Dedifferentiated amniotic fluid mesenchymal stem cell (primary cell): Measurements from ENCODE around the gene RNF168.
"Not testable (repeated sequence)": the region's sequence is repeated elsewhere in the genome, so short reads cannot be mapped to it uniquely, and the experiment has no call there.

ENCODE experiments used
- DNase-seq: peaks from one replicate; pipeline ENCODE4 v3.0.0-alpha.2; 2016; ENCODE audit errors: extremely low spot score

The RNF168 gene

DNA sequence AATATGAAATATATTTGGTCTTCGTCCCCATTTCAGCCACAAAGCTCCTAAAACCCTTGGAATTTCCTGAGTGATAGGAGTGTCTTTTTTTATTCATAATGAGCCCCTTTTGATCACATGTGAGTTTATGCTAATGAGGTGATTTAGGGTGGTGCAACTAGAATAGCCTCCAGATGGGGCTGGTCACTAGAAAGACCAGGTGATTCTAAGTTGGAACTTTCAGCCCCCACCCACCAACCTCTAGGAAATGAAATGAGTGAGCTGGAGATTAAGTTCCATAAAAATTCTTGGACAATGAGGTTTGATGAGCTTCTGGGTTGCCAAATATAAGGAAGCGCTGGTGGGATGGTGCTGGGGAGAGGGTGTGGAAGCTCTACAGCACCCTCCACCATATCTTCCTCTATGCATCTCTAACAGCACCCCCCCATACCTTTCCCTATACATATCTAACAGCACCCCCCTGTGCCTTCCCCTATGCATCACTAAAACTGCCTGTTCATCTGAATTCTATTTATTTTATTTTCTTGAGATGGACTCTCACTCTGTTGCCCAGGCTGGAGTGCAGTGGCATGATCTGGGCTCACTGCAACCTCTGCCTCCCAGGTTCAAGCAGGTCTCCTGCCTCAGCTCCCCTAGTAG, 13.7 kb upstream of the RNF168 start:
- DNase-seq, result no peak

DNA sequence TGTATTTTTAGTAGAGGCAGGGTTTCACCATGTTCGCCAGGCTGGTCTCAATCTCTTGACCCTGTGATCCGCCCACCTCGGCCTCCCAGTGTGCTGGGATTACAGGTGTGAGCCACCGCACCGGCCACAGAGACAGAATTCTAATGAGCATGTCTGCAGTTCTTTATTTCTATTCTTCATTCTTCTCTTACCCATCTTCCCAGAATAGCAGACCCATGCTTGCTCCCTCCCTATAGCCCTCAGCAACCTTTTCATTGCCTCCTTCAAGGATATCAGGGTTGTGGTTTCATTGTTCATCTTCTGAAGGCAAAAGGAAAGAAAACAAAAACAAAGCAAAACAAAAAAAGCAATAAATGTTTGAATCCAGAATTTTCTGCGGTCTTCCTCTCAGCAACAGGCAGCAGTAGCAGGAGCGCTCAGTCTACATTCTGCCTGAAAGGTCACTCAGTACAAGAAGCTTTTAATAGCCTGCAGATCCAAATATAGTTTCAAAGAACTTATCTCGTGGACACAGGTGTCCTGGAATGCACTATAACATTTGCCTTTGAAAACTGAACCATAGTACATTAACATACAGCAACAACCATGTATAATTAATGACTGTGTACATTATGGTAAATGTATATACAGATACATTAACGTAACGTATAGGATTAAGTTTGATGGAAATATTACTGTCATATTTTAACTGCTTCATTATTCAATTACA, 11.5 kb upstream of the RNF168 start, which contains the start of gene SMCO1:
Gene SMCO1, minus strand, starts transcription at position 434 of the 709 bp plus-strand sequence. Its CDS starts 137 bp downstream, at position 297.
- no peak for DNase-seq

- no peak for DNase-seq
Measured at GRCh38 chr3:196514350-196514716, 10.8 kb upstream of the RNF168 start.

GRCh38 chr3:196513697-196514349, 10.3 kb upstream of the RNF168 start:
- no peak for DNase-seq

GRCh38 chr3:196511646-196512425, 8.3 kb upstream of the RNF168 start:
- DNase-seq, result not testable (repeated sequence)

- DNase-seq, result not testable (repeated sequence)
Measured at GRCh38 chr3:196511108-196511507, 7.5 kb upstream of the RNF168 start.

- no peak for DNase-seq
Measured at GRCh38 chr3:196506687-196507086, 3.1 kb upstream of the RNF168 start.

DNA sequence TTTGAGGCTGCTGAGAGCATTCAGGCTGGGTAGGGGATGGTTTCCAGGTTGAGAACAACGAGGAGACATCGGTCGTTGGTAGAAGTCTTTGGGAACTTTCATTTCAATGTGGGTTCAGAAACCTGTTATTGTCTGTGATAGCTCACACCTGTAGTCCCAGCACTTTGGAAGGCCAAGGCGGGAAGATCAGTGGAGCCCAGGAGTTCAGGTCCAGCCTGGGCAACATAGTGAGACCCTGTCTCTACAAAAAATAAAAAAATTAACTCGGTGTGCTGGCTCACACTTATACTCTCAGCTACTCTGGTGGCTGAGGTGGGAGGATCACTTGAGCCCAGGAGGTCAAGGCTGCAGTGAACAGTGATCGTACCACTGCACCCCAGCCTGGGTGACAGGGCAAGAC, 988 bp upstream of the RNF168 start:
- no peak for DNase-seq

- not testable (repeated sequence) for DNase-seq
Measured at GRCh38 chr3:196504077-196504398, 470 bp upstream of the RNF168 start.

DNA sequence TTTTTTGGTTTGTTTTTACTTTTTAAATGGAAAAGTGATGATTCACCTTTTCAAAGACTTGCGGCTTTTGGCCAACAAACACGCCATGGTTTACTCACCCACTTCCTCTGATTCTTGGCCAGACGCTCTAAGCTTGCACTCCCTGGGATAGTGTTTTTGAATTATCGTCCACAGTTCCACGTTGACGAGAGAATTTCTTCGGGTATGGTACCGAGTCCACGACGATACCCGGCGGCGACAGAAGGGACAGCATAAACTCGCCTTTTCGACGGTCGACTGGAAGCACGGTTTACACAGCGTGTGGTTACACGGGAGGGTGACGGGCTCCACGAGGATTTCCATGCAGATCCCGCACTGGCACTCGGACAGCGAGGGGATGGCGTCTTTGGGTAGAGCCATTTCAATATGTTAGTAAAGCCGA, 783 bp downstream of the RNF168 start:
- peak; percentile 81 for DNase-seq

GRCh38 chr3:196501316-196502044, 2.1 kb downstream of the RNF168 start:
- DNase-seq, result no peak

DNA sequence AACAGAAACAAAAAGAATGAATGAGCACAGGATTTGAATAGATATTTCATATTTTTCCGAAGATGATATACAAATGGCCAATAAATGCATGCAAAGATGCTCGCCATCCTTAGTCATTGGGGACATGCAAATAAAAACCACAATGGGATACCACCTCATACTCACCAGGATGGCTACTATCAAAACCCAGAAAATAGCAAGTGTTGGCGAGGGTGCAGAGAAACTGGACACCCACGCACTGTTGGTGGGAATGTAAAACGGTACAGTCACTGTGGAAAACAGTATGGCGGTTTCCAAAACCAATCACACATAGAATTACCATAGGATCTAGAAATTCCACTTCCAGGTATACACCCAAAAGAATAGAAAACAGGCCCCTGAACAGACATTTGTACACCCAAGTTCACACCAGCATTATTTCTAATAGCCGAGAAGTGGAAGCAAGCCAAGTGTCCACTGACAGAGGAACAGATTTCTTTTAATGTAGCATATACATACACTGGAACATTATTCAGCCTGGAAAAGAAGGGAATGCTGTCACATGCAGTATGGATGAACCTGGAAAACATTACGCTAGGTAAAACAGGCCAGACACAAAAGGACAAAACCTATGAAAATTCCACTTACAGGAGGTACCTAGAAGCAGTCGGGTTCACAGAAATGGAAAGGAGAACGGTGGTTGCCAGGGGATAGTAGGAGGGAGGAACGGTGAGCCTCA, 3.6 kb downstream of the RNF168 start:
- DNase-seq, result no peak

DNA sequence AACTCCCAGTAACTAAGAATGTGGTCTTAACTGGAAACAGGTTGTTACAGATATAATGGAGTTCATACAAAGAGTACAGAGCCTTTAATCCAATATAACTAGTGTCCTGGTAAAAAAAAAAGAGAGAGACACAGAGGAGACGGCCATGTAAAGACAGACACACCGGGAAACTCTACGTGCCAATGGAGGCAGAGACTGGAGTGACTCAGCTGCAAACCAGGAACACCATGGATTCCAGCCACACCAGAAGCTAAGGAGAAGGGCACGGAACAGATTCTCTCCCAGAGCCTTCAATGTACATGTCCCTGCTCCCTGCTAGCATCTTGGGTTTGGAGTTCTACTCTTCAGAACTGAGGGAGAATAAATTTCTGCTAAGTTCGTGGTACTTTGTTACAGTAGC, 4.5 kb downstream of the RNF168 start:
- no peak for DNase-seq

DNA sequence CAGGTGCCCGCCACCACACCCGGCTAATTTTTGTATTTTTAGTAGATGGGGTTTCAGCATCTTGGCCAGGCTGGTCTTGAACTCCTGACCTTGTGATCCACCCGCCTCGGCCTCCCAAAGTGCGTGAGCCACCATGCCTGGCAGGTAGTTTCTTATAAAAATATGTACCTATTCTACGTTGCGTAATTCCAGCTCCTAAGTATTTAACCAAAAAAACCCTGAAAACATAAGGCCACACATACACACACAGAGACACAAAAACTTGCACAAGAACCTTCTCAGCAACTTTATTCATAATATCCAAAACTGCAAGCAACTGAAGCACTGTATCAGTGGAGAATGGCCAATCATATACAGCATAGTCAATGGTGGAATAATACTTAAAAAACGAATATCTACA, 5.3 kb downstream of the RNF168 start:
- no peak for DNase-seq

GRCh38 chr3:196496183-196496582, 7.4 kb downstream of the RNF168 start:
- DNase-seq, result no peak

- DNase-seq, result no peak
Measured at GRCh38 chr3:196493292-196493691, 10.3 kb downstream of the RNF168 start.

DNA sequence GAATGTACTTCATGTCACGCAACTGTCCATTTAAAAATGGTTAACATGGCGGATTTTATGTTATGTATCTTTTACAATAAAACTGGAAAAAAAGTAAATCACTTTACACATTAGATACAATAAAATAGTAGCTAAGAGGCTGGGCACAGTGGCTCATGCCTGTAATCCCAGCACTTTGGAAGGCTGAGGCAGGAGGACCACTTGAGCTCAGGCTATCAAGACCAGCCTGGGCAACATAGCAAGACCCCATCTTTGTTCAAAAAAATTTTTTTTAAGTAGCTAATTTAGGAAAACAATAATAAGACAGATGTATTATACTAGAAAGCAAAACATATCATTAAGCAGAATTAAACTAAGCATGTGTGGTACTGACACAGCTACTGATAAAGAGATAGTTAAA, 11.5 kb downstream of the RNF168 start:
- no peak for DNase-seq

GRCh38 chr3:196489747-196490146, 13.8 kb downstream of the RNF168 start:
- DNase-seq, result no peak

DNA sequence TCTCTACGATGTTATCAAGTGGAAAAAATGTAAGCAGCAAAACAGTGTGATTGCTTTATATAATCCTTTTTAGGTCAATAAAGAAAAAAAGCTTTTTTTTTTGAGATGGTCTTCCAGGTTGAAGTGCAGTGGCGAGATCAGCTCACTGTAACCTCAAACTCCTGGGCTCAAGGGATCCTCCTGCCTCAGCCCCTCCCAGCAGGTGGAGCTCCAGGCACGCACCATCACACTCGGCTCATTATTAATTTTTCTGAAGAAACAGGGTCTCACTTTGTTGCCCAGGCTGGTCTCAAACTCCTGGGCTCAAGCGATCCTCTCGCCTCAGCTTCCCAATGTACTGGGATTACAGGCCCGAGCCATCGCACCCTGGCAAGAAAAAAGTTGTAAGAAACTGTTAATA, 17.3 kb downstream of the RNF168 start:
- no peak for DNase-seq

GRCh38 chr3:196477678-196478077, 25.9 kb downstream of the RNF168 start:
- no peak for DNase-seq

DNA sequence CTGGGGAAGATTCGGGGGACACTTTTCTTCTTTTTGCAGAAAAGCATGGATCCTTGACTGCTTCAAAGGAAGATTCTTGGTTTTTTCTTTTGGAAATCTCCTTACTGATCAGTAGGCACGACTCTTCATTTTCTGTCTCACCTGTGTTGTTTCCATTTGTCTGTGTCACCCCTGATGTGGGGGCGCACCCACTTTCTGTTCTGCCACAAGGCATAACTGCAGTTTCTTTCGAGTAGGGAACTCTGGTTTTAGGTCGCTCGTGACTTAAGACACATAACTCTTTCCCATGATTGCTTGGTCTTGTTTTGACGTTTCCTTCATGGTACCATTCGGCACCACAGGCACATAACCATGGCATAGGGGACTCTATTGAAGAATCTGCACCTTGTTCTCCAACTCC, 31.3 kb downstream of the RNF168 start:
- DNase-seq, result no peak
